GM12878 (cell line): ENCODE measurements around the gene PPP1R36. TPM values are rescaled to one million over a fixed set of nuclear protein-coding genes. Genes with fewer than 3 reads are reported as not detected.

Source experiments
- ATAC-seq: fragments of 200-7000 bp; cut with Tn5 transposase; 3 replicates; pipeline ENCODE4 v1.9.1; 2020; ENCODE audit warnings: mild to moderate bottlenecking, moderate library complexity
- BruUV-seq: library from RNA; stranded (reverse); fragments of 400-500 nt; replicated peaks from 2 replicates; lab custom pipeline; 2021; lab: Mats Ljungman, UMichigan
- CTCF ChIA-PET: fragments of 300-600 bp; sonication (Branson Sonifier 250); formaldehyde crosslinking; extraction: SDS; loops from one replicate; lab custom pipeline; 2021; ENCODE audit warnings: inconsistent platforms; lab: Yijun Ruan, JAX
- POLR2A ChIA-PET: fragments of 350-600 bp; formaldehyde crosslinking; extraction: SDS; loops from one replicate; lab custom pipeline; 2021; ENCODE audit warnings: inconsistent platforms; lab: Charles Lee
- RAD21 ChIA-PET: fragments of 300-600 bp; sonication (Branson Sonifier 250); formaldehyde crosslinking; loops from one replicate; lab custom pipeline; 2023; ENCODE audit warnings: antibody characterized with exemption; ENCODE audit not compliant: unreplicated experiment; lab: Charles Lee
- SMC1A ChIA-PET: fragments of 300-600 bp; sonication (Branson Sonifier 250); formaldehyde crosslinking; loops from one replicate; lab custom pipeline; 2023; ENCODE audit not compliant: unreplicated experiment, uncharacterized antibody; lab: Charles Lee
- DNase-seq: peaks from one replicate; pipeline ENCODE4 v3.0.0-alpha.2; 2011; ENCODE audit warnings: low read depth, low spot score
- FAIRE-seq: peaks from 3 replicates; lab custom pipeline; 2011; peaks lifted over from hg19 to GRCh38; lab: Jason Lieb, UNC
- H2AFZ ChIP-seq: 2 replicates; pipeline ENCODE4 v1.6.0; 2011; ENCODE audit warnings: low read depth, low read length, control low read depth; ENCODE audit not compliant: control insufficient read depth
- H3K27ac ChIP-seq: 2 replicates; pipeline ENCODE4 v1.5.1; 2011; ENCODE audit warnings: control low read depth; ENCODE audit not compliant: control insufficient read depth, insufficient read depth
- H3K27me3 ChIP-seq, 2 experiments: replicated peaks in 1 of 2; 2 replicates each; pipeline versions ENCODE4 v1.6.0 to v1.6.1; 2011; ENCODE audit warnings: low read length in 1 of 2; ENCODE audit not compliant: control insufficient read depth in 2 of 2, insufficient read depth in 2 of 2
- H3K36me3 ChIP-seq, 2 experiments: 2 replicates each; pipeline ENCODE4 v1.5.1; 2011; ENCODE audit warnings: low read length in 1 of 2; ENCODE audit not compliant: control insufficient read depth in 2 of 2, insufficient read depth in 2 of 2
- H3K4me1 ChIP-seq: 2 replicates; pipeline ENCODE4 v1.6.1; 2011; ENCODE audit warnings: mild to moderate bottlenecking, low read length, moderate library complexity, mixed read lengths; ENCODE audit not compliant: control insufficient read depth, insufficient read depth
- H3K4me2 ChIP-seq: 2 replicates; pipeline ENCODE4 v1.6.0; 2011; ENCODE audit warnings: control low read depth; ENCODE audit not compliant: control insufficient read depth, insufficient read depth
- H3K4me3 ChIP-seq: fragments of 200-600 bp; sonication (generic); 2 replicates; pipeline ENCODE4 v1.5.1; 2016
- H3K79me2 ChIP-seq: 2 replicates; pipeline ENCODE4 v1.6.0; 2011; ENCODE audit warnings: low read length; ENCODE audit not compliant: control insufficient read depth, insufficient read depth
- H3K9ac ChIP-seq: 2 replicates; pipeline ENCODE4 v1.8.0; 2011; ENCODE audit warnings: low read length, control low read depth, mixed read lengths; ENCODE audit not compliant: control insufficient read depth, insufficient read depth
- H3K9me3 ChIP-seq: replicated peaks from 3 replicates; pipeline ENCODE4 v1.5.1; 2011; ENCODE audit warnings: mild to moderate bottlenecking, low read length; ENCODE audit not compliant: control insufficient read depth, insufficient read depth
- H4K20me1 ChIP-seq: 2 replicates; pipeline ENCODE4 v1.6.0; 2011; ENCODE audit not compliant: control insufficient read depth, insufficient read depth
- CUX1 ChIP-seq: IDR thresholded peaks from 2 replicates; pipeline ENCODE4 v1.6.1; 2012; ENCODE audit warnings: improper control_type of control experiment, low read depth, low read length; ENCODE audit not compliant: insufficient replicate concordance
- NFYB ChIP-seq: IDR thresholded peaks from 2 replicates; pipeline ENCODE4 v1.6.1; 2011; ENCODE audit warnings: low read depth, mild to moderate bottlenecking, low read length, improper control_type of control experiment, moderate library complexity; ENCODE audit not compliant: insufficient read depth
- STAT1 ChIP-seq: fragments of 450-650 bp; conservative IDR thresholded peaks from 2 replicates; pipeline ENCODE4 v1.6.1; 2014; ENCODE audit warnings: antibody characterized with exemption, mild to moderate bottlenecking
- TBL1XR1 ChIP-seq: IDR thresholded peaks from 2 replicates; pipeline ENCODE4 v1.6.1; 2012; ENCODE audit warnings: low read depth, low read length, improper control_type of control experiment
- TCF3 ChIP-seq: IDR thresholded peaks from 2 replicates; pipeline ENCODE4 v1.6.1; 2012; ENCODE audit warnings: low read depth, mild to moderate bottlenecking, low read length, borderline replicate concordance; ENCODE audit not compliant: insufficient read depth
- YY1 ChIP-seq: IDR thresholded peaks from 2 replicates; pipeline ENCODE4 v1.6.1; 2011; ENCODE audit warnings: low read depth, mild to moderate bottlenecking, low read length
- ZBTB11 ChIP-seq: fragments of 450-650 bp; formaldehyde crosslinking; IDR thresholded peaks from 2 replicates; pipeline ENCODE4 v1.5.0; 2022; ENCODE audit warnings: mild to moderate bottlenecking, missing genetic modification characterization
- ZNF207 ChIP-seq: fragments of 450-650 bp; IDR thresholded peaks from 2 replicates; pipeline ENCODE4 v1.6.1; 2014; ENCODE audit warnings: antibody characterized with exemption, mild to moderate bottlenecking, borderline replicate concordance
- ZZZ3 ChIP-seq: IDR thresholded peaks from 2 replicates; pipeline ENCODE4 v1.6.1; 2011; ENCODE audit warnings: low read depth; ENCODE audit not compliant: control insufficient read depth, insufficient read length
- WGBS: methylation state at CpG from one replicate; pipeline ENCODE4 v1.1.6; 2016; ENCODE audit warnings: low lambda C conversion rate; ENCODE audit not compliant: insufficient replicate concordance, insufficient coverage; ENCODE audit errors: missing lambda C conversion rate; 5-methylcytosine and 5-hydroxymethylcytosine counted together
- in situ Hi-C: fragments of 300-500 bp; cut with MboI; formaldehyde crosslinking; loops from 9 replicates; pipeline ENCODE4 v1.14.3; 2018; ENCODE audit warnings: mixed read lengths
- intact Hi-C: fragments of 100-400 bp; cut with micrococcal nuclease; formaldehyde crosslinking; loops from one replicate; pipeline ENCODE4 v1.14.2; 2022; ENCODE audit not compliant: unreplicated experiment
- polyA plus RNA-seq, 11 experiments: library from polyadenylated mRNA; depleted of rRNA in 4 of 11; unstranded in 6 of 11; stranded (reverse) in 5 of 11; fragments of >200 nt; fragmentation: Nextera tagmentation in 4 of 11; fragmentation: Illumina TruSeq in 1 of 11; extraction: Ambion mirVana in 4 of 11; extraction: Trizol in 1 of 11; gene quantifications; 1 replicate in 1 of 11; 2 replicates in 10 of 11; pipeline versions ENCODE4 v1.2.1 to v1.2.3, GENCODE V29; 2011 to 2016; ENCODE audit warnings: inconsistent platforms in 2 of 11, missing spikeins in 2 of 11, low read depth in 1 of 11
- total RNA-seq, 4 experiments: library from RNA; depleted of rRNA in 3 of 4; stranded (reverse); fragments of >200 nt in 3 of 4; fragmentation: Illumina TruSeq in 1 of 4; extraction: Trizol in 1 of 4; gene quantifications; 2 replicates each; pipeline versions ENCODE4 v1.2.1 to v1.2.3, GENCODE V29; 2013 to 2021
- TF ChIP-seq, protein P1 (sequence below): IDR thresholded peaks from 2 replicates; pipeline ENCODE4 v1.6.1; 2011; ENCODE audit warnings: mild to moderate bottlenecking, low read depth, low read length, moderate library complexity; ENCODE audit not compliant: insufficient replicate concordance
- TF ChIP-seq, protein P2 (sequence below): IDR thresholded peaks from 2 replicates; pipeline ENCODE4 v1.6.1; 2011; ENCODE audit warnings: low read depth, mild to moderate bottlenecking, low read length, moderate library complexity, borderline replicate concordance; ENCODE audit errors: extremely low read depth

PPP1R36 gene
- total and polyA plus RNA-seq, 10 of the 15 experiments (the other 5 are each of a cell fraction or from before 2014, with no cell fraction given), result 0.12 to 0.13 TPM; not detected in 8

DNA sequence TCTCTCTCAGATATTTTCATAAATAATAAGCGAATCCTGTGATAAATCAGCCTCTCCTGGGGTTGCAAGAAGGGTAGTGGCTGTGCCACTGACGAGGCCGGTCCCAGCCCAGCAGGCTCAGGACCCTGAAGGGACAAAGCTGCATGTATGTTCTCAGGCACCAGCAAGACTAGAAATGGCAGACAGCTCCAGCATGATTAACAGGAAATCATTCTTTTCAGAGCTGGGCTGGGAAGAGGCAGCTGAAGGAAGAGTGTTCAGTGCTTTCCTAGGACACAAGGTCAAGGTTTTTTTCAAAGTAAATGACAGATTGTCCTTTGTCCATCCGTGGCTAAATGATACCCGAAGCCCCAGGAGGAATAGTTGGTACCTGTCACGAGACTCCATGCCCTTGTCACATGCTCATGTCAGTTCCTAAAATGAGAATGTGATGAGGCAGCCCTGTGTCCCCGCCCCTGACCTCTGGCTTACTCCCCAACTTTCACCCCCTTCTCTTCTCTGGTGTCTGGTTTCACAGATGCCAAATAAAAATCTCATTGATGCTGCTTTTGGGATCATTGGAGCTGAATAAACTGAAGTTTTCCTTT lies 65.1 kb downstream of the PPP1R36 start:
- no TSS peak for BruUV-seq
- ChIA-PET RAD21 (no interaction called here), POLR2A (no interaction called here), CTCF (interaction anchor here (1.1 to 2.1 kb wide), 2 partner anchors 8 to 22 kb away, joined by 3 to 11 read pairs; no protein-coding TSS in a partner anchor), SMC1A (interaction anchor here (0.6 to 1.3 kb wide), 2 partner anchors 10 to 168 kb away, joined by 3 to 4 read pairs; no protein-coding TSS in a partner anchor)
- no peak for FAIRE-seq
- no peak overlapping the region for H3K4me3 ChIP-seq
- no peak overlapping the region for H2AFZ ChIP-seq
- ATAC-seq, result no peak
- 19% methylated on average over 7 of the region's 7 CpGs for WGBS
- no peaks in the 10 kb centered on the region for H3K79me2 ChIP-seq
- no peak overlapping the region for H3K27ac ChIP-seq
- no peaks in the 10 kb centered on the region for H3K4me1 ChIP-seq
- no peak overlapping the region for H3K4me2 ChIP-seq
- no peaks in the 10 kb centered on the region for H4K20me1 ChIP-seq
- intact Hi-C loops, result no loop called here
- DNase-seq, result no peak
- H3K36me3 ChIP-seq, result no peaks in the 10 kb centered on the region
- no peaks in the 10 kb centered on the region; a peak in 1 of 4 replicates for H3K27me3 ChIP-seq
- in situ Hi-C loops, result no loop called here
- no peak overlapping the region for H3K9ac ChIP-seq
- H3K9me3 ChIP-seq, result no peaks in the 10 kb centered on the region
- TF ChIP-seq NFYB (no peak), TBL1XR1 (no peak), CUX1 (no peak), ZBTB11 (CRISPR knock-in tag) (no peak), YY1 (no peak), ZNF207 (no peak), STAT1 (no peak), ZZZ3 (no peak), TCF3 (no peak)
- TF ChIP-seq, protein P1, sequence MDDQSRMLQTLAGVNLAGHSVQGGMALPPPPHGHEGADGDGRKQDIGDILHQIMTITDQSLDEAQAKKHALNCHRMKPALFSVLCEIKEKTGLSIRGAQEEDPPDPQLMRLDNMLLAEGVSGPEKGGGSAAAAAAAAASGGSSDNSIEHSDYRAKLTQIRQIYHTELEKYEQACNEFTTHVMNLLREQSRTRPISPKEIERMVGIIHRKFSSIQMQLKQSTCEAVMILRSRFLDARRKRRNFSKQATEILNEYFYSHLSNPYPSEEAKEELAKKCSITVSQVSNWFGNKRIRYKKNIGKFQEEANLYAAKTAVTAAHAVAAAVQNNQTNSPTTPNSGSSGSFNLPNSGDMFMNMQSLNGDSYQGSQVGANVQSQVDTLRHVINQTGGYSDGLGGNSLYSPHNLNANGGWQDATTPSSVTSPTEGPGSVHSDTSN, result no peak
- TF ChIP-seq, protein P2, sequence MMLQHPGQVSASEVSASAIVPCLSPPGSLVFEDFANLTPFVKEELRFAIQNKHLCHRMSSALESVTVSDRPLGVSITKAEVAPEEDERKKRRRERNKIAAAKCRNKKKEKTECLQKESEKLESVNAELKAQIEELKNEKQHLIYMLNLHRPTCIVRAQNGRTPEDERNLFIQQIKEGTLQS, result no peak
